ENCODE data around the gene MIER2.
A peak's percentile ranks its signal among the peaks of the same experiment; 100 is the strongest.

Gene MIER2

DNA sequence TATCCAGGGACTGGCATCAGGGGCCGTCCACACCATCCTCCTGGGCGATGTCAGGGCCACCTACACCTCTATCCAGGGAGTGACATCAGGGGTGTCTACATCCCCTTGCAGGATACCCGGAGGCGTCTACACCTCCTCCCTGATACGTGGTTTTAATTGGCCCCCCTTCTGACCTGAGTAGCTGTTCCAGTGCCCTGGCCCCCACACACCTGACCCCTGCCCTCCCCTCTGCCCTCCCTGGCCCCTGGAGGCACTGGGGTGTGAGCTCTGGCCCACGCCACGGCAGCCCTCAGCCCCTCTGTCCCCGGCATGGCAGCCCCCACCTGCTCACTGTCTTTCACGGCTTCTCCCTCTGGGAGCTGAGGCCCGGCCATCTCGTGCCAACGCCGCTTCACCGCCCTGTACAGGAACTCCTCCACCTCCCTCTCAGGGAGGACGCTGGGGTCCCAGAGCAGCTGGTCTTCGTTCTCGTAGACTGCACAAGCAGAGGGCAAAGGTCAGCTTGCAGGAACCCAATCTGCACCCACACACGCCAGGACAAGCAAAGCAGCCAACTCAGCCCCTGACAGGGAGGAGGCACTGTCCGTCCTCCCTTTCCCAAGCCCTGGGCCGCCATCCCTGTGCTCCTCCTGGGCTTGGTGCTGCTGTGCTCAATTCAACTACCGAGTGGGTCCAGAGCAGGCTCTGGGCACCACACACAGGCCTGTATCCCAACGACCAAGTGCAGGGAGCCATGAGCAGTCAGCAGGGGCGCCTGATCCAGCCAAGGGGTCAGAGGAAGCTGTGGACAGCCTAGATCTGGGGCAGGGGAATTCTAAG lies 31.2 kb downstream of the MIER2 start:
- Mint-ChIP-seq H3K27ac (no peak overlapping the region), H3K9me3 (no peaks in the 10 kb centered on the region), H3K4me1 (no peaks in the 10 kb centered on the region), H3K36me3 (peaks cover 21% of the 10 kb centered on the region), H3K4me3 (no peak overlapping the region), H3K27me3 (no peaks in the 10 kb centered on the region)

DNA sequence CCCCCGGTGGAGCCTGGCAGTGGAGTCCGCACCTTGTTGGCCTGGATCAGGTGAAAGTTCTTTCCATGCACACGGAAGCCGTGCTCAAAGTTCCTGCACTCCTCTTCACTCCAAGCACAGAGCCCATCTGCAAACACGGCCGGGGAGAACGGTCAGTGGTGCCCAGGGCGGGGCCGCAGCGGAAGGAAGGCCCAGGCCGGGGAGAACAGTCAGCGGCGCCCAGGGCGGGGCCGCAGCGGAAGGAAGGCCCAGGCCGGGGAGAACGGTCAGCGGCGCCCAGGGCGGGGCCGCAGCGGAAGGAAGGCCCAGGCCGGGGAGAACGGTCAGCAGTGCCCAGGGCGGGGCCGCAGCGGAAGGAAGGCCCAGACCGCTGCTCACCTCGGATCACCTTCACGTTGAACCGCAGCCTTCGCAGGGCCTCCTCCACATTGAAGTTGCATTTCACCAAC lies 32.8 kb downstream of the MIER2 start:
- Mint-ChIP-seq H3K27me3 (no peaks in the 10 kb centered on the region), H3K9me3 (no peaks in the 10 kb centered on the region), H3K27ac (no peak overlapping the region), H3K4me1 (no peaks in the 10 kb centered on the region), H3K36me3 (peaks cover 15% of the 10 kb centered on the region), H3K4me3 (no peak overlapping the region)

DNA sequence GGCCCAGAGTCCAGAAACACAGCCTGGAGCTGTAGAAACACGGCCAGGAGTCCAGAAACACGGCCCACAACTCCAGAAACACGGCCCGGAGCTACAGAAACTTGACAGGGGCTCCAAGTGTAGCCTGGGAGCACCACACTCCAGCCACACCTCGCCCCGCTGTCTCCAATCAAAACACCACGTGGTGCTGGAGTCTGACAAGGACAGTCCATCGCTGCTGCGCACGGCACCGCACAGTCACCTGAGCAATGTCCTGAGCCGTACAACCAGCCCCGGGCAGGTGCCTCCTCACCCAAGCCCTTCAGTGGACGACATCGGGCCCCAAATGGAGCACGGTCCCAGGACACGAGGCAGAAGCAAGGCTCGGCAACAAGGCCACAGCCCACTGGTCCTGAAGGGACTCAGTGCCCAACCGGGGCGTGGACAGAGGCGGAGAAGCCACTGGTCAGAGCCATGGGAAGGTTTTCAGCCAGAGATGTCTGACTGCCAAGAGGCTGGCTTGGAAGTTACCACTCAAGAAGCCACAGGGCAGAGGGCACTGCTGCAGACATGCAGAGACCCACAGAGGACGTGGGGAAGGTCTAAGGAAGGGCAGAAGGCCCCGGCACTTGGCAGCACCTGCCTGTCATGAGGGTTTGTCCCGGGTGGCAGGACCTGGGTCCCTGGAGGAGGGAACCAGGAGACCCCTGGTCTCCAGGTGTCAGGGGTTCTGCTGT lies 33.7 kb downstream of the MIER2 start:
- H3K27ac Mint-ChIP-seq, result no peak overlapping the region
- no peaks in the 10 kb centered on the region for H3K9me3 Mint-ChIP-seq
- H3K4me3 Mint-ChIP-seq, result no peak overlapping the region
- H3K27me3 Mint-ChIP-seq, result no peaks in the 10 kb centered on the region
- H3K4me1 Mint-ChIP-seq, result no peaks in the 10 kb centered on the region
- peaks cover 15% of the 10 kb centered on the region for H3K36me3 Mint-ChIP-seq

DNA sequence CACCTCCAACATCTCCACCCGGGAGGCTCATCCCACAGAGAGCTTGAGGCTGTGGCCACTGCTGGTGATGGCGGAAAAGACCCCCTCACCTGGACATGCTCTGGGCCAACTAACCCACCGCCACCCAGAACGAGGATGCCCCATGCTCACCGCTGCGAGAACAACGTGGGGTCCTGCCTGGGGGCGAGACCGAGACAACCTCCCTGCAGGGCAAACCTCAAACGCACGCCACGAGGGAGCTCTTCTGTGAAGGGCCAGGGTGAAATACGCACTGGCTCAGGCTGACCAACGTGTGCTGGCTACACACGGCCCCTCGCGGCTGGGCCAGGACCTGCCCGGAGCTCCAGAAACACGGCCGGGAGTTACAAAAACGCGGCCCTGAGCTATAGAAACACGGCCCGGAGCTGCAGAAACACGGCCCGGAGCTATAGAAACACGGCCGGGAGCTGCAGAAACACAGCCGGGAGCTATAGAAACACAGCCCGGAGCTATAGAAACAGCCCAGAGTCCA lies 34.4 kb downstream of the MIER2 start:
- no peak overlapping the region for H3K27ac Mint-ChIP-seq
- H3K27me3 Mint-ChIP-seq, result no peaks in the 10 kb centered on the region
- no peak overlapping the region for H3K4me3 Mint-ChIP-seq
- H3K9me3 Mint-ChIP-seq, result no peaks in the 10 kb centered on the region
- no peaks in the 10 kb centered on the region for H3K4me1 Mint-ChIP-seq
- peaks cover 11% of the 10 kb centered on the region for H3K36me3 Mint-ChIP-seq

DNA sequence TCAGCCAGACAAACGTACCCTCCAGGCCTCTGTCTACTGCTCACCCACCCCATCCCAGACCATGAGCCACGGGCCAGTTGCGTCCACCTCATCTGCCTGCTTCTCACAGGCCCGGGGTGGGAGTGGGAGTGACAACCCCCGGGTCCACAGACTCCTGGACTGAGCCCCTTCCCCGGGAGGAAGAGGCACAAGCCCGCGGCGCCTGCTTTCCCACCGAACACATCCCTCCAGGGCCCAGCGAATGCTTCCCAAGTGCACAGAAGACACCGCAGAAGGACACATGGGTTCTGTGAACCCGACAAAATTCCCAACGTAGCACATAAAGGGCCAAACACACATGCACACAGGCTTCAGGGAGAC lies 35.4 kb downstream of the MIER2 start:
- no peaks in the 10 kb centered on the region for H3K9me3 Mint-ChIP-seq

DNA sequence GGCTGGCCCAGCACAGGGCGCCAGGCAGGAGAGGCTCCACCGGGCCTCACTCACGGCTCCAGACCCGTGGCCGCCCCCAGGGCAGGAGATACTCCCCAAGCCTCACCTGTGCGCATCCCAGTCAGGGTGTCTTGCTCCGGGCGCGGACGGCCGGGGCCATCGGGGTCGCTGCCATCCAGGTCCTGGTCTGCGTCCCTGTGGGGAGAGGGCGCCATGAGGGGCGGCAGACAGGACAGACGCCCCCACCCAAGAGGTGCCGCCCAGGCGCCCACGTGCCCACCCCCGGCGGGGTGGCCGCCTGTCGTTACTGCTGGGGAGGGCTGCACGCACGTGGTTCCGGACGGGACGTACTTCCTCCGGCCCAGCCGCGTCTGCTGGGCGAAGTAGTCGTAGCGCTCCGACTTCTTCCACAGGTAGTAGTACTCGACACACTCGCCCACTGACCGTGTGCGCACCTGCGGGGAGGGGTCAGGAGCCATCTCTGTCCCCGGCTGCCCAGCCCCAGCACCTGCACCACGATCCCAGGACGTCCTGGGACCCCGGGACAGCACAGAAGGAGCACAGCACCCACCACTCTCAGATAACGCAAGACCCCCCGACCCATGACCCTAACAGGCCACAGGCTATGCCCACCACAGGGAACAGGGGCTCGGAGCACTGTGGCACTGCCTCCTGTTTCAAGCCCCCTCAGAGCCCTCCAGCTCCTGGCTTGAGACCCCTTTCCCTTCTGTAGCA lies 36.0 kb downstream of the MIER2 start:
- Mint-ChIP-seq H3K9me3 (no peaks in the 10 kb centered on the region), H3K36me3 (peaks cover 8% of the 10 kb centered on the region), H3K27ac (no peak overlapping the region), H3K27me3 (no peaks in the 10 kb centered on the region), H3K4me3 (no peak overlapping the region), H3K4me1 (peaks cover 3% of the 10 kb centered on the region)

More for the DNA sequence above, 35.4 kb downstream of the MIER2 start:
- Mint-ChIP-seq H3K27me3 (no peaks in the 10 kb centered on the region), H3K4me3 (no peak overlapping the region), H3K4me1 (peaks cover 3% of the 10 kb centered on the region), H3K27ac (peak overlapping the region; percentile 35), H3K36me3 (peaks cover 12% of the 10 kb centered on the region)

DNA sequence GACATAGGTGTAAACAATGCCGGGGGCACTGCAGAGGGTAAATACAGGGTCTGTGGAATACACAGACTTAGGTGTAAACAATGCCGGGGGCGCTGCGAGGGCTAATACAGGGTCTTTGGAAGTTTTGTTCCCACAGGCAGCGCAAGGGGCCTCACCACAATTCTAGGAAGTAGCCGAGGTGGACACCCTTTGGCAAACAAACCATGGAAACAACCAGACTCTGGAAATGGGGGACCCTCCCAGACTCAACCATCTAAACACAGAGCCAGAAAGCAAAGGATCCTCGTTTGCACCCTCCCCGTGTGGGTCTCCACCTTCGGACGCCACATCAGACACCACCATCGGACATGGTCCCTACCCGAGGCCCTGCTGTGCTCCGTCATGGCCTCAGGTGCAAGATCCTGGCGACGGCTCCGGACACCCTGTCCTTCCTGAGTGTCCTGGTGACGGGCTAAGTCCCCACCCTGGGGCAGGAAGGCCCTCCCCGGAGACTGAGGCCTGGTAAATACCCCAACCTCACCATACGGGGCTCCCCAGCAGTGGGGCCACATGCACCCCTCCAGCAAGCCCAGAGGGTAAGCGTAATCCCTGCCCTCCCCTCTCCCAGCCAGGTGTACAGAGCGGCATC lies 36.7 kb downstream of the MIER2 start:
- Mint-ChIP-seq H3K27ac (no peak overlapping the region), H3K36me3 (peaks cover 8% of the 10 kb centered on the region), H3K9me3 (no peaks in the 10 kb centered on the region), H3K4me1 (peaks cover 3% of the 10 kb centered on the region), H3K4me3 (no peak overlapping the region), H3K27me3 (no peaks in the 10 kb centered on the region)

DNA sequence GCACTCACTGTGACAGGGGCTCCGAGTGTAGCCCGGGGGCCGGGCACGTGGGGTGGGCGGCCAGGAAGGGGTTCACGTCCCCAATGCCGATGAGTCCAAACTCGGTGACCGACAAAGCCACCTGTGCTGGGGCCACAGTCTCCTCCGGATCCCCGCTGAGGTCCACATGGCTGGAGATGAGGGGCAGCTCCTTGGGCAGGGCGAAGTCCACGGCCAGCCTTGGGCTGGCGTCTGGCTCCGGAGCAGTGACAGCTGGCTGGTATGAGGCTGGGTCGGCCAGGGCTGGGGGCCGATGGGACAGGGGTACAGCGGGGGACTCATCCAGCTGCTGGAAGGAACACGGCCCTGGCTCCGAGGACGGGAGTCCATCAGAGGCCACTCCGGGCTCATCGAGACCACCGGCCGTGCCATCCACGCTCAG lies 37.5 kb downstream of the MIER2 start:
- no peaks in the 10 kb centered on the region for H3K27me3 Mint-ChIP-seq
- H3K9me3 Mint-ChIP-seq, result no peaks in the 10 kb centered on the region
- H3K36me3 Mint-ChIP-seq, result peaks cover 8% of the 10 kb centered on the region
- H3K4me1 Mint-ChIP-seq, result peaks cover 3% of the 10 kb centered on the region
- H3K27ac Mint-ChIP-seq, result no peak overlapping the region
- no peak overlapping the region for H3K4me3 Mint-ChIP-seq

DNA sequence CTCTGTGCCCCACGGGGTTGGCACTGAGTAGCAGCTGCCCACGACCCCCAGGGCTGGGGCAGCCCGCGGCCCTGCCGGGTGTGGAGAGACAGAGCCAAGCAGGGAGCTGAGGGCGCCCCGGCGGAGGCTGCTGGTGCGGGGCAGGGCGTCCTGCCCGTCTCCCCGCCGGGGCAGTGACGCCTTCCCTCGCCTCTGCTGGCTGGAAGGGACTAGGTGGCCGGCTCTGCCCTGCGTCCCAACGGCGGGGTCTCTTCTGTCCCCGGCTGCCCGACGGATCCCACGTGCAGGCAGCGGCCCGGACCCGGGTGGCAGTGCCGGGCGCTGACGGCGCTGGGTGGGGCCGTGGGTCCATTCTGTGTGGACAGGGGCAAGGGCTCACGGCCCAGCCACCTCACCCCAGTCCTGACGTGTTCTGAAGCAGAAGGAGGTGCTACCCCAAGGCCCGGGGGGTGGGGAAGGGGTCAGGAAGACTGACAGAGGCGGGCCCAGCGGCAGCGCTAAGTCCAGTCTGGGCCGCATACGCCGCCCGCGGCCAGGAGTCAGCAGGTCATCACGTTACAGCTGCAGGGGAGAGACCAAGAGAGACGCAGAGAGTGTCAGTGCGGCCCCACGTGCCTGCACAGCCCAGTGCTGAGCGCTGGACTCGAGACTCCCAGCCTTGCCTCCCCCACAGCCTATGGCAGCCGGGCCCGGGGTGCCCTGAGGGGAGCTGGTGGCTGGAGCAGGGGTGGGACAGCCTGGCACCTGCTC lies 38.3 kb downstream of the MIER2 start:
- Mint-ChIP-seq H3K9me3 (no peaks in the 10 kb centered on the region), H3K36me3 (peaks cover 8% of the 10 kb centered on the region), H3K4me1 (peaks cover 3% of the 10 kb centered on the region), H3K4me3 (no peak overlapping the region), H3K27ac (no peak overlapping the region), H3K27me3 (no peaks in the 10 kb centered on the region)

DNA sequence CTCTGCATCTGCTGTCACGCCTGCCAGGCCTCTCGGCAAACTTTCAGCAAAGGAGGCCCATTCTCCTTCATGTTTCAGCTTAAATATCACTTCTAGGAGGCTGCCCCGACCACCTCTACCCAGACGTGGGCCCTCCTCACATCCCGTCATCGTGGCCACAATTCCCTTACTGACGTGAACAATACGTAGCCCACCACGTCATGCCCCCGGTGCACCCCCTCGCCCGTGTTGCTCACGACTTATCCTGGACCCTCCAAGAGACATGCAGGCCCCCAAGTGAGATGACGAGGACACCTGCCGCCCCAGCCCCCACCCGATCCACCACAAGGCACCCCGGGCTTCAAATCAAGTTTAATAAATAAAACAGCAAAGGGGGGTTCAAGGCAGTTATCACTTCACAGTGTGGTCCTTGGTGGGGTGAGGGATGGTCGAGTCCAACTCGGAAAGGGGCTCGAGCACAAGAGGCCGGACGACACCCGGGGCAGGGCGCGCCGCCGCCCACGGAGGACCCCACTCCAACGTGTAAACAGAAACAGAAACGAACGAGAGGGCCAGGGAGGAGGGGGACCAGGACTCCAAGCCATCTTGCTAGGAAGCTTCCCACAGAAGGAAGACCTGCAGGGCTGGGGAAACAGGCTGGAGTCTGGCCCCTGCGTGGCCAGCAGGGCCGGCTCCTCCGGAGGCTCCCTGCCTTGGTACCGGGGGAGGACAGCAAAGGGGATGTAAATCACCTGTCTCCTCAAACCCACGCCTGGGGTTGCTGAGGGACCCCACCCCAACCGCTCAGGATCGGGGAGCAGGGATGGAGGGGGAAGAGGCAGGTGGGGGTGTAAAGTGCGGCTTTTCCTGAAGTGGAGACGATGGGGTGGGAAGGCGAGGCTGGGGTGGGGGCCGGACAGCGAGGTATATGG lies 39.1 kb downstream of the MIER2 start:
- H3K4me3 Mint-ChIP-seq, result no peak overlapping the region
- no peaks in the 10 kb centered on the region for H3K27me3 Mint-ChIP-seq
- no peaks in the 10 kb centered on the region for H3K9me3 Mint-ChIP-seq
- no peak overlapping the region for H3K27ac Mint-ChIP-seq
- peaks cover 3% of the 10 kb centered on the region for H3K4me1 Mint-ChIP-seq
- peaks cover 6% of the 10 kb centered on the region for H3K36me3 Mint-ChIP-seq

DNA sequence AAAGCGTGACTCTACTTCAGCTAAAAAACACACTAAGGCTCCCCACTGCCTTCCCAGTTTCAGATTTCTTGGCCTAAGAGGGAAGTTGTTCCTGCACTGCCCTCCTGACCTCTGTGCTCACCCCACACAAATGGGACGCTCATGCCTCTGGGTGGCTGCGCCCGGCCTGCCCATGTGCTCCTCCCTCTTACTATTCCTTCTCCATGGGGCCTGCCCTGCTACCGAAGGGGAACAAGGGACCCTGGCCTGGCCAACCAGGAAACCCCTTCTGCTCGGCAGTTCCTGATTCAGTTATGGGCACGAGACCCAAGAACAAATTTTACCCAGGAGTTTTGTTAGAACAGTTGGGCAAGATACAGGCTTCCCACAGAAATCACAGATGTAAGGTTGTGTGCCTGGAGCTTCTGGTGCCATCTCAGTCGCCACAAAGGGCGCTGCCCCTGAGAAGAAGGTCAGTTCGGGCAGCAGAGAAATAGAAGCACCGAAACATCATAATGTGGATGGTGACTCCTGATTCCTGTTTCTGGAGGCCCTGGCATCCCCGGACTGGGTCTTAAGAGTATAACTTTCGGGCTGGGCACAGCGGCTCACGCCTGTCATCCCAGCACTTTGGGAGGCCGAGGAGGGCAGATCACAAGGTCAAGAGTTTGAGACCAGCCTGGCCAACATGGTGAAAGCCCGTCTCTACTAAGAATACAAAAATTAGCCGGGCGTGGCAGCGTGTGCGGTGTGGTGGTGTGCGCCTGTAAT lies 47.9 kb downstream of the MIER2 start:
- peaks cover 13% of the 10 kb centered on the region for H3K4me1 Mint-ChIP-seq
- no peak overlapping the region for H3K27ac Mint-ChIP-seq
- H3K27me3 Mint-ChIP-seq, result peaks cover 19% of the 10 kb centered on the region
- no peak overlapping the region for H3K4me3 Mint-ChIP-seq
- no peaks in the 10 kb centered on the region for H3K9me3 Mint-ChIP-seq
- no peaks in the 10 kb centered on the region for H3K36me3 Mint-ChIP-seq

DNA sequence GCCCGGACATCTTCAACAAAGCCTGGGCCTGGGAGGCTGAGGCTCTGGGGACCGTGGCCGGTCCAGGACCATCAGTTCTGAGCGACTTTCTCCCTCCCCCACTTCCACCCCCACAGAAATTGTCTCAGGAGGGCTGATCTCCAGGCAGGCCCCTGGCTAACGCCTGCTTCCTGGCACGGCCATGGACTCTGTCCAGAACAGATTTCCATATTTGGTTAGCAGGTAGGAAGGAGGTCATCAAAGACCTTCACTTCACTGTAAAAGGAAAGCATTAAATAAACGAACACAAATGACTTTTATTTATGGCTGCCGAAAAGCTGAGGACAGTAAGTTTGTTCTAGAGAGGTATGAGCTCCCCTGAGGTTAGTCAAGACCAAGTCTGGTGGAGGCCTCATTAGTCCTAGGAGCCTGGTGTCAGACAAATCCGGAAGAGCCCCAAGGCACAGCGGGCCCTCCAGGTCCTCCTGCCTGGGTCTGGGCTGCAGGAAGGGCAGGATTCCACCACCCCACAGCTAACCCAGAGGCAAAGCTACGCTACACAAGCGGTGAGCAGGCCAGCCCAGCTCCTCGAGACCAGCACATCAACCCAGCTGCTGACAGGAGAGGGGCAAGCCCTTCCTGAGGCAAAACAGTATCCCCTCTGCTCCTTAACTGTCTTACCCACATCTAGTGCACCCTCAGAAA lies 48.8 kb downstream of the MIER2 start:
- no peaks in the 10 kb centered on the region for H3K9me3 Mint-ChIP-seq
- H3K4me1 Mint-ChIP-seq, result peaks cover 13% of the 10 kb centered on the region
- H3K27ac Mint-ChIP-seq, result no peak overlapping the region
- H3K27me3 Mint-ChIP-seq, result peaks cover 19% of the 10 kb centered on the region
- no peak overlapping the region for H3K4me3 Mint-ChIP-seq
- H3K36me3 Mint-ChIP-seq, result no peaks in the 10 kb centered on the region

Data from activated naive CD4-positive, alpha-beta T cell treated with anti-CD3 and anti-CD28 coated beads, Interleukin-2, amount 50 U/mL, for 24 hours (primary cell).